ENCODE data around the gene UBE3D. TPM values are rescaled to one million over a fixed set of nuclear protein-coding genes. Genes with fewer than 3 reads are reported as not detected.
"Not testable (repeated sequence)": the region's sequence is repeated elsewhere in the genome, so short reads cannot be mapped to it uniquely, and the experiment has no call there.

The UBE3D gene
- total RNA-seq, 4 donors from 2014 or later: 11.0 to 14.8 (median 12.5) TPM

DNA sequence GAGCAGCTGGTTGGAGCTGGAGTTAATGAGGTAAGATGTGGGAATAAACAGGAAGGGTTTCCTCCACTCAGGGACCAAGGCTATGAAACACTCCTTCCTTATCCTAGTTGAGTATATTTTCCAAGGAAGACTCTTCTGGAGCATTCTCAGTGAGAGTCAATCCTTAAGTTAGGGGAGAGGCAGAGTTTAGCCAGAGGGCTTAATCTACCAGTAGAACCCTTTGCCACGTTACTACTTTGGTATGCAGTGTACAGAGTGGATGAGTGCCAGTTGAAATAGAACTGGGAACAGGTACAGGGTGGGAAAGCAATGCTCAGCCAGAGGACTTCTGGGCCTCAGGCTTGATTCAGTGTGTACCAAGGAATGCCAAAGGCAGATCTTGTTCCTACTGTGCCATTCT is 114.3 kb downstream of the UBE3D start:
- 85 to 94% methylated on average over 1 of the region's 1 CpG for WGBS, 2 donors
- no peak overlapping the region for H3K4me3 ChIP-seq (replicated peaks in 1 of 3)
- intact Hi-C loops (cut with DNase I): no loop called here

DNA sequence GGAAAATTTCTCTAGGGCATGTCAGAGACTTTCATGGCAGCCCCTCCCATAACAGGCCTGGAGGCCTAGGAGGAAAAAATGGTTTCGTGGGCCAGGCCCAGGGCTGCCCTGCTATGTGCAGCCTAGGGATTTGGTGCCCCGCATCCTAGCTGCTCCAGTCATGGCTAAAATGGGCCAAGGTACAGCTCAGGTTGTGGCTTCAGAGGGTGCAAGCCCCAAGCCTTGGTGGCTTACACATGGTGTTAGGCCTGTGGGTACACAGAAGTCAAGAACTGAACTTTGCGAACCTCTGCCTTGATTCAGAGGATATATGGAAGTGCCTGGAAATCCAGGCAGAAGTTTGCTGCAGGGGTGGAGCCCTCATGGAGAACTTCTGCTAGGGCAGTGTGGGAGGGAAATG is 134.7 kb downstream of the UBE3D start:
- H3K27ac ChIP-seq; DNase-seq; H3K27me3 ChIP-seq; H3K36me3 ChIP-seq; intact Hi-C loops (cut with DNase I); H3K4me3 ChIP-seq (replicated peaks in 1 of 3); H3K4me1 ChIP-seq; H3K9me3 ChIP-seq: not testable (repeated sequence)
- WGBS, 2 donors: 100% methylated on average over 3 of the region's 3 CpGs

More for the DNA sequence above, 114.3 kb downstream of the UBE3D start:
- Histone ChIP-seq H3K27ac (no peak overlapping the region), H3K27me3 (no peaks in the 10 kb centered on the region), H3K9me3 (no peaks in the 10 kb centered on the region), H3K4me1 (no peaks in the 10 kb centered on the region), H3K36me3 (no peaks in the 10 kb centered on the region)
- no peak for DNase-seq
- TF ChIP-seq CTCF (IDR thresholded peaks at IDR 0.05) (no peak), POLR2A (IDR thresholded peaks at IDR 0.05) (no peak)

DNA sequence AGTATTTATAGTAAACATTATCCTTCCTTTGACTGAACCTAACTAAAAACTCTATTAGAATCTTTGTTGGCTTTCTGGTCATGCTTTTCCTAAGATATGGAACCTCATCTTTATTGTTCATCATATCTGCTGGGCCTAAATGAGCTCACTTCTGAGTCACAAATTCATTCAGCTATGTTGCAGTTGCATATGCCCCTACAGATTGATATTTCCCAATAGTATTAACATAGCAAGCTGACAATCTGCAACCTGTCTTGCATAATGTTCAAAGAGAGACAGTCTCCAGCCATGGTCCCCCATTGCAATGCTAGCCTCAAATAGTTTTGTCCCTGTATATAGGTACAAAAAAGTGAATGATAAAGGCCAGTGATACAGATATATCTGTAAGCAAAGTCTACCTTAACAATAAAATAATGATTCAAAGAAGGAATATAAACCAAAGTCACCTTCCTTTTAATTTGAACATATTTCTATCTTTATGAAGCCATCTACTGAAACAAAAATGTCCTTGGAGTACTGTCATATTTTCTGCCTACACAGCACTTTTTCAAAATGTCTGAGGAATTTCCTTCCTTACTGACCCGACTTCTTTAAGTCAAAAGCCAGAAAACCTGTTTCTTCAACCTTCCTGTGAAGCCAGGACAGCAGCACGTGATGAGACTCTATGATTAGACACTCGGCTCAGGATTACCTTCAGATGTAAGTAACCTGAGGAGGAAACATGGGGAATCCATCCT is 140.7 kb downstream of the UBE3D start:
- intact Hi-C loops (cut with DNase I): no loop called here
- no peak for DNase-seq
- no peaks in the 10 kb centered on the region for H3K27me3 ChIP-seq
- H3K4me1 ChIP-seq: no peaks in the 10 kb centered on the region
- no peaks in the 10 kb centered on the region for H3K9me3 ChIP-seq
- no peak for TF ChIP-seq POLR2A (IDR thresholded peaks at IDR 0.05)
- no peak for TF ChIP-seq CTCF (IDR thresholded peaks at IDR 0.05)
- no peaks in the 10 kb centered on the region for H3K36me3 ChIP-seq
- no peak overlapping the region for H3K4me3 ChIP-seq (replicated peaks in 1 of 3)
- no peak overlapping the region for H3K27ac ChIP-seq
- 55 to 61% methylated on average over 3 of the region's 3 CpGs for WGBS, 2 donors

GRCh38 chr6:82921258-82921657 is 144.4 kb downstream of the UBE3D start:
- Histone ChIP-seq H3K9me3 (no peaks in the 10 kb centered on the region), H3K4me1 (no peaks in the 10 kb centered on the region), H3K36me3 (no peaks in the 10 kb centered on the region), H3K27me3 (no peaks in the 10 kb centered on the region), H3K27ac (no peak overlapping the region), H3K4me3 (replicated peaks in 1 of 3) (no peak overlapping the region)
- WGBS, 2 donors: 100% methylated on average over 1 of the region's 1 CpG
- TF ChIP-seq POLR2A (IDR thresholded peaks at IDR 0.05): no peak
- no peak for TF ChIP-seq CTCF (IDR thresholded peaks at IDR 0.05)
- no peak for DNase-seq
- intact Hi-C loops (cut with DNase I): no loop called here

DNA sequence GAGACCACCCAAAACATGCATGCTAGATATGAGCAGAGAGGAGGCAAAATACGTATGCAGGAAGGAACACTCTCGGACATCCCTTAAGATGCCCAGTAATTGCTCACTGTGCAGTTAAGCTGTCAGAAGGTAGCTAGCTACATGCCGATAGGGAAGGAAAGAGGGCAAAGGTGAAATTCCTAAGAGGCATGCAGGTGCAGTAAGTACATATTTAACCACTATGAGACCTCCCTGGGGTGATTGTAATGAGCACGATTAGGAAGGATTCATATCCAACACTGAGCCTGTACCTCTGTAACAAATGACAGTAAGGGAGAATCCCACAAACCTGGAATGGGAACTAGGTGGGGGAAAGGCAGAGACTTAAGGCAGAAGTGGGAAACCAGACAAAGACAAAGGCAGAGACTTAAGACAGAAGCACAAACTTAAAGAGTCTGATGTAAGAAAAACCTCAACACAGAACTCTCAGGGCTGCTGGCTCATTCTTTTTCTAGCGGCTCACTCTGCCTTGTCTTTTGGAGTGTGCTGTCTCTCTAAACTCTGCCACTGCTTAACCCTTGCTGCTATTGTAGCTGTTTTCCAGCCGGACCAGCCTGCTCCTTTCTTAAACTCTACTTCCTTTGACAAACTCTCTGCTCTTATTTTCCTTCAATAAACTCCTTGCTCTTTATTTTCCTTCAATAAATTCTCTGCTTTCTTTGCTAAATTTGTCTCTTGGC is 148.1 kb downstream of the UBE3D start:
- Histone ChIP-seq H3K9me3 (no peaks in the 10 kb centered on the region), H3K27me3 (no peaks in the 10 kb centered on the region), H3K27ac (no peak overlapping the region), H3K4me3 (replicated peaks in 1 of 3) (no peak overlapping the region), H3K4me1 (no peaks in the 10 kb centered on the region), H3K36me3 (no peaks in the 10 kb centered on the region)
- DNase-seq: peak in 1 of 2 donors; percentile 15
- WGBS, 2 donors: 53 to 60% methylated on average over 6 of the region's 6 CpGs
- TF ChIP-seq CTCF (IDR thresholded peaks at IDR 0.05): no peak
- TF ChIP-seq POLR2A (IDR thresholded peaks at IDR 0.05): no peak
- intact Hi-C loops (cut with DNase I): no loop called here
